Peyer's patch (tissue), 4 donors: Measurements from ENCODE around the gene LCN10. TPM values are rescaled to one million over a fixed set of nuclear protein-coding genes. Genes with fewer than 3 reads are reported as not detected.

Experiments
- DNase-seq, 3 donors: peaks; one replicate each; pipeline ENCODE4 v3.0.0-alpha.2; 2017 to 2019
- H3K27ac ChIP-seq, 4 donors: fragments of 200-600 bp; sonication (generic); one replicate each; pipeline ENCODE4 v1.5.1; 2016 to 2019
- H3K27me3 ChIP-seq, 2 donors: fragments of 200-600 bp; sonication (generic); one replicate each; pipeline ENCODE4 v1.5.1; 2019
- H3K36me3 ChIP-seq, 3 donors: fragments of 200-600 bp; sonication (generic); one replicate each; pipeline ENCODE4 v1.5.1; 2016 to 2019
- H3K4me1 ChIP-seq, 4 donors: fragments of 200-600 bp; sonication (generic); one replicate each; pipeline ENCODE4 v1.5.1; 2016 to 2019
- H3K4me3 ChIP-seq, 4 donors: fragments of 200-600 bp; sonication (generic); 1 replicate in 3 of 4; 2 replicates in 1 of 4; pipeline ENCODE4 v1.5.1; 2016 to 2019; ENCODE audit warnings: mild to moderate bottlenecking in 1 of 4
- H3K9me3 ChIP-seq, 4 donors: fragments of 200-600 bp; sonication (generic); one replicate each; pipeline ENCODE4 v1.5.1; 2016 to 2019; ENCODE audit warnings: mild to moderate bottlenecking in 1 of 4
- POLR2A ChIP-seq, 2 donors: fragments of 450-650 bp; IDR thresholded peaks; one replicate each; pipeline ENCODE4 v1.5.1; 2017; ENCODE audit warnings: antibody characterized with exemption in 2 of 2, mild to moderate bottlenecking in 2 of 2, moderate library complexity in 2 of 2
- total RNA-seq, 4 donors: library from RNA; depleted of rRNA; stranded (reverse); fragments of >200 nt; gene quantifications; one replicate each; pipeline ENCODE4 v1.1.0, GENCODE V29; 2016
- TF ChIP-seq, protein P1 (sequence below), 6 experiments: fragments of 450-650 bp in 4 of 6; fragments of 200-600 bp in 2 of 6; sonication (generic) in 1 of 6; IDR thresholded peaks; one replicate each; pipeline ENCODE4 v1.5.1; 2017 to 2019; ENCODE audit warnings: antibody characterized with exemption in 6 of 6, mild to moderate bottlenecking in 3 of 6, moderate library complexity in 1 of 6

Gene LCN10
- total RNA-seq, 4 donors from 2014 or later = 1.1 to 28.1 (median 4.4) TPM

DNA sequence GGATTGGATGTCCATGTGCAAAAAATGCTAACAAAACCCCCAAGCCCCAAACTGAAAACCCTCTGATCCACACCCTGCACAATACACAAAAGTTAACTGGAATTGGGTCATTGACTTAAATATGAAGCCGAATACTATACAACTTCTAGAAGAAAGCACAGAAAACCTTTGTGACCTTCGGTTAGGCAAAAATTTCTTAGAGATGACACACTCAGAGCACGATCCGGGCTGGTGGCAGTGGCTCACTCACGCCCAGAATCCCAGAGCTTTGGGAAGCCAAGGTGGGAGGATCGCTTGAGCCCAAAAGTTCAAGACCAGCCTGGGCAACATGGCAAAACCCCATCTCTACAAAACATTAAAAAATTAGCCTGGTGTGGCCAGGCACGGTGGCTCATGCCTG, 32.2 kb downstream of the LCN10 start:
- TF ChIP-seq POLR2A (IDR thresholded peaks at IDR 0.05) = no peak
- TF ChIP-seq, protein P1, sequence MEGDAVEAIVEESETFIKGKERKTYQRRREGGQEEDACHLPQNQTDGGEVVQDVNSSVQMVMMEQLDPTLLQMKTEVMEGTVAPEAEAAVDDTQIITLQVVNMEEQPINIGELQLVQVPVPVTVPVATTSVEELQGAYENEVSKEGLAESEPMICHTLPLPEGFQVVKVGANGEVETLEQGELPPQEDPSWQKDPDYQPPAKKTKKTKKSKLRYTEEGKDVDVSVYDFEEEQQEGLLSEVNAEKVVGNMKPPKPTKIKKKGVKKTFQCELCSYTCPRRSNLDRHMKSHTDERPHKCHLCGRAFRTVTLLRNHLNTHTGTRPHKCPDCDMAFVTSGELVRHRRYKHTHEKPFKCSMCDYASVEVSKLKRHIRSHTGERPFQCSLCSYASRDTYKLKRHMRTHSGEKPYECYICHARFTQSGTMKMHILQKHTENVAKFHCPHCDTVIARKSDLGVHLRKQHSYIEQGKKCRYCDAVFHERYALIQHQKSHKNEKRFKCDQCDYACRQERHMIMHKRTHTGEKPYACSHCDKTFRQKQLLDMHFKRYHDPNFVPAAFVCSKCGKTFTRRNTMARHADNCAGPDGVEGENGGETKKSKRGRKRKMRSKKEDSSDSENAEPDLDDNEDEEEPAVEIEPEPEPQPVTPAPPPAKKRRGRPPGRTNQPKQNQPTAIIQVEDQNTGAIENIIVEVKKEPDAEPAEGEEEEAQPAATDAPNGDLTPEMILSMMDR (IDR thresholded peaks at IDR 0.05) = no peak
- peaks cover 0 to 17% of the 10 kb centered on the region in 2 donors for H3K27me3 ChIP-seq
- H3K36me3 ChIP-seq = no peaks in the 10 kb centered on the region
- H3K9me3 ChIP-seq = no peaks in the 10 kb centered on the region
- peaks cover 0 to 12% (median 6%) of the 10 kb centered on the region in 4 donors for H3K4me1 ChIP-seq
- no peak overlapping the region for H3K4me3 ChIP-seq
- no peak for DNase-seq
- H3K27ac ChIP-seq = no peak overlapping the region

DNA sequence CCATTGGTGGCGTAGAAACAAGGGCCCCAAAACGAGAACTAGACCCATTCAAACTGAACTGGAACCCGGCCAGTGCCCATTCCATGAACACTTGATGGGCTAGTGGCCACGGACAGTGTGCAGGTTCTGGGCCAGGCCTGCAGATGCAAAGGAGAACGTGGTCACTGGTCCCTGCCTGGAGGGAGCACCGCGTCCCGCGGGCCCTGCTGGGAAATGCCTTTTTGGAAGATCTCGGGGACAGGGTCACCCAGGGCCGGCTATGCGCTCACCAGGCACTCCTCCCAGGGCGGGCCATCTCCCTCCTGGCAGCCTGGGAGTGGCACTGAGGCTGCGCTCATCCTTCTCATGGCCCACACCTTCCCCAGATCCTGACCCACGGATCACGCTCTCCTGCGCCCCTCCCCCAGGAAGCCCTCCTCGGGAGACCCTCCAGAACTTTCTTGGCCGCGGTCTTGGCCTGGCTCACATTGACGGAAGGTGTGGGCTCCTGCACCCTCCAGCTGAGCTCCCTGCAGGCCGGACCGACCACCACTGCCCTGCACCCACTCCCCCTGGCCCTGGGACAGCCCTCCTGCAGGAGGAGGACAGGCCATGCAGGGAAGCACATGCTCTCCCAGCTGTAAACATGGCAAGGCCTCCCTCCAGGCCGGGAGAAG, 33.2 kb downstream of the LCN10 start:
- Histone ChIP-seq H3K4me1 (peaks cover 0 to 12% (median 6%) of the 10 kb centered on the region in 4 donors), H3K4me3 (no peak overlapping the region), H3K27me3 (peaks cover 0 to 17% of the 10 kb centered on the region in 2 donors), H3K9me3 (no peaks in the 10 kb centered on the region), H3K27ac (no peak overlapping the region), H3K36me3 (no peaks in the 10 kb centered on the region)
- no peak for DNase-seq
- TF ChIP-seq, protein P1 (IDR thresholded peaks at IDR 0.05) = no peak
- no peak for TF ChIP-seq POLR2A (IDR thresholded peaks at IDR 0.05)

DNA sequence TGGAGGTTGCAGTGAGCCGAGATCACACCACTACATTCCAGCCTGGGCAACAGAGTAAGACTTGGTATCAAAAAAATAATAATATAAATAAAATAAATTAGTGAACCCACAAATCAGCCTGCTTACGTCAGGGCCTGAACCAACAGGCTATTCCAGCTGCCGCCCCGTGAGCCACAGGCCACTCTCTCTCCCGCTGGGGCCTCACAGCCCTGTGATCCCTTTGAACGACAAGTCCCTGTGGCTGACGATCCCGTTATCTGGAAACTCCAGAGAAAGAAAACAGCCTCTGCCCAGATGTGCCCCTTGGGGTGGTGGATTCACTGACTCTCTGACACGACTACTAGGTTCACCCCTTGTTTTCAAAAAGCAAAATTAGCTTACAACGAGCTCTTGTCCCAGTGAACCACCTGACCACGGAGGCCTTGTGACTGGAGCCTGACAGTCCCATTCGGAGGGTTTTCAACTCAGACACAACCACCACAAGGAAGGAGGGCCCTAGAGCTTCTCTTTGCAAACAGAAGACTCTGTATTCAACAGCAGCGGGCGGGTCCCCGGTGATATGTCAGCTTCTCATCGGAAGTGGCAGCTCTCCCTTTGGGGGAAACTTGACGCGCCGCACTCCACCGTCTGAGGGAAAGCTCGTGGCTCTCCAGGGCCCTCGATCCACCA, 34.8 kb downstream of the LCN10 start:
- Histone ChIP-seq H3K36me3 (no peaks in the 10 kb centered on the region), H3K27me3 (peaks cover 0 to 7% of the 10 kb centered on the region in 2 donors), H3K27ac (no peak overlapping the region), H3K9me3 (no peaks in the 10 kb centered on the region), H3K4me1 (peaks cover 0 to 12% (median 6%) of the 10 kb centered on the region in 4 donors), H3K4me3 (no peak overlapping the region)
- DNase-seq = no peak
- TF ChIP-seq POLR2A (IDR thresholded peaks at IDR 0.05) = no peak
- TF ChIP-seq, protein P1 (IDR thresholded peaks at IDR 0.05) = no peak

GRCh38 chr9:136707011-136707410, 35.7 kb downstream of the LCN10 start:
- DNase-seq = no peak
- Histone ChIP-seq H3K4me1 (peaks cover 0 to 5% (median 5%) of the 10 kb centered on the region in 4 donors), H3K36me3 (no peaks in the 10 kb centered on the region), H3K27ac (no peak overlapping the region), H3K27me3 (peaks cover 0 to 4% of the 10 kb centered on the region in 2 donors), H3K4me3 (no peak overlapping the region), H3K9me3 (no peaks in the 10 kb centered on the region)
- no peak for TF ChIP-seq POLR2A (IDR thresholded peaks at IDR 0.05)
- TF ChIP-seq, protein P1 (IDR thresholded peaks at IDR 0.05) = no peak

- H3K9me3 ChIP-seq = no peaks in the 10 kb centered on the region
- no peaks in the 10 kb centered on the region for H3K36me3 ChIP-seq
- no peaks in the 10 kb centered on the region for H3K27me3 ChIP-seq
- H3K27ac ChIP-seq = no peak overlapping the region
- TF ChIP-seq, protein P1 (IDR thresholded peaks at IDR 0.05) = no peak
- no peak for TF ChIP-seq POLR2A (IDR thresholded peaks at IDR 0.05)
- no peak for DNase-seq
- H3K4me1 ChIP-seq = peaks cover 0 to 11% (median 5%) of the 10 kb centered on the region in 4 donors
- H3K4me3 ChIP-seq = no peak overlapping the region
These were observed 37.2 kb downstream of the LCN10 start for GRCh38 chr9:136705564-136705963.
